Activated CD8-positive, alpha-beta T cell treated with anti-CD3 and anti-CD28 coated beads for 36 hours (primary cell): ENCODE measurements around the gene SALL1. TPM values are rescaled to one million over a fixed set of nuclear protein-coding genes. Genes with fewer than 3 reads are reported as not detected.

Source experiments
- ATAC-seq: fragments of 200-7000 bp; cut with Tn5 transposase; one replicate; pipeline ENCODE4 v1.10.0; 2021; ENCODE audit warnings: mild to moderate bottlenecking, moderate library complexity
- CTCF ChIA-PET: fragments of 350-600 bp; sonication (Branson Sonifier 250); formaldehyde crosslinking; loops from one replicate; lab custom pipeline; 2021; ENCODE audit warnings: antibody characterized with exemption; lab: Charles Lee
- POLR2A ChIA-PET: fragments of 350-600 bp; sonication (Branson Sonifier 250); formaldehyde crosslinking; loops from one replicate; lab custom pipeline; 2021; ENCODE audit warnings: antibody characterized with exemption; lab: Charles Lee
- DNase-seq: peaks from one replicate; pipeline ENCODE4 v3.0.0-alpha.2; 2020
- H3K27ac Mint-ChIP-seq: one replicate; pipeline ENCODE4 v1.8.0; 2021; ENCODE audit warnings: mild to moderate bottlenecking, mixed read lengths
- H3K27me3 Mint-ChIP-seq: one replicate; pipeline ENCODE4 v1.8.0; 2021; ENCODE audit warnings: mixed read lengths
- H3K36me3 Mint-ChIP-seq: one replicate; pipeline ENCODE4 v1.8.0; 2021; ENCODE audit warnings: low read depth, mixed read lengths
- H3K4me1 Mint-ChIP-seq: one replicate; pipeline ENCODE4 v1.8.0; 2021; ENCODE audit warnings: low read depth, mixed read lengths
- H3K4me3 Mint-ChIP-seq: one replicate; pipeline ENCODE4 v1.8.0; 2021; ENCODE audit warnings: mild to moderate bottlenecking, moderate library complexity, mixed read lengths
- H3K9me3 Mint-ChIP-seq: one replicate; pipeline ENCODE4 v1.8.0; 2021; ENCODE audit warnings: mixed read lengths
- intact Hi-C: fragments of 100-400 bp; cut with micrococcal nuclease; formaldehyde crosslinking; loops from one replicate; pipeline ENCODE4 v1.10.0; 2022
- total RNA-seq, 2 experiments: library from RNA; stranded (reverse); gene quantifications; one replicate each; pipeline ENCODE4 v1.2.3, GENCODE V29; 2021
- TF ChIP-seq, protein P1 (sequence below): fragments of 200-600 bp; IDR thresholded peaks from one replicate; pipeline ENCODE4 v1.8.0; 2022; ENCODE audit warnings: antibody characterized with exemption, mild to moderate bottlenecking

Gene SALL1
- total RNA-seq, 2 experiments from 2014 or later: not detected

DNA sequence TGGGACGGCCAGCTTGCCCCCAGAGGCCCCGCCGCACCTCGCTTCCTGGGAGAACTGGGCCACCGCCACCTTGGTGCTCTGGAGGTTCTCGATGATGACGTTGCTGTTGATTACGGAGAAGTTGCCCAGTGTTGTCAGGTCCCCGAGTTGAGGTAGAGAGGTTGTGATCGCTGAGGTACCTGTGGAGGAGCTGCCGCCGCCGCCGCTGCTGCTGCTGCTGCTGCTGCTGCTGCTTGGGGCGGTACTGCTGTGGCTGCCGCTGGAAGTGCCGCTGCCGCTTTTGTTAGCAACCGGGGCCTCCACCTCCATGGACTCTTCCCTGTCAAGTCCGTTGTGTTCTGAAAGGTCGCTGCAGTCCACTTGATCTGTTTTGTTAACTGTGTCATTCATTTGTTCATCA lies 9.5 kb downstream of the SALL1 start:
- Mint-ChIP-seq H3K4me1 (no peaks in the 10 kb centered on the region), H3K4me3 (no peak overlapping the region), H3K27me3 (peaks cover 8% of the 10 kb centered on the region), H3K36me3 (no peaks in the 10 kb centered on the region), H3K27ac (no peak overlapping the region), H3K9me3 (no peaks in the 10 kb centered on the region)
- no peak for ATAC-seq
- no peak for DNase-seq
- POLR2A ChIA-PET: no interaction called here
- CTCF ChIA-PET: no interaction called here
- TF ChIP-seq, protein P1, sequence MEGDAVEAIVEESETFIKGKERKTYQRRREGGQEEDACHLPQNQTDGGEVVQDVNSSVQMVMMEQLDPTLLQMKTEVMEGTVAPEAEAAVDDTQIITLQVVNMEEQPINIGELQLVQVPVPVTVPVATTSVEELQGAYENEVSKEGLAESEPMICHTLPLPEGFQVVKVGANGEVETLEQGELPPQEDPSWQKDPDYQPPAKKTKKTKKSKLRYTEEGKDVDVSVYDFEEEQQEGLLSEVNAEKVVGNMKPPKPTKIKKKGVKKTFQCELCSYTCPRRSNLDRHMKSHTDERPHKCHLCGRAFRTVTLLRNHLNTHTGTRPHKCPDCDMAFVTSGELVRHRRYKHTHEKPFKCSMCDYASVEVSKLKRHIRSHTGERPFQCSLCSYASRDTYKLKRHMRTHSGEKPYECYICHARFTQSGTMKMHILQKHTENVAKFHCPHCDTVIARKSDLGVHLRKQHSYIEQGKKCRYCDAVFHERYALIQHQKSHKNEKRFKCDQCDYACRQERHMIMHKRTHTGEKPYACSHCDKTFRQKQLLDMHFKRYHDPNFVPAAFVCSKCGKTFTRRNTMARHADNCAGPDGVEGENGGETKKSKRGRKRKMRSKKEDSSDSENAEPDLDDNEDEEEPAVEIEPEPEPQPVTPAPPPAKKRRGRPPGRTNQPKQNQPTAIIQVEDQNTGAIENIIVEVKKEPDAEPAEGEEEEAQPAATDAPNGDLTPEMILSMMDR: no peak
- intact Hi-C loops: no loop called here

DNA sequence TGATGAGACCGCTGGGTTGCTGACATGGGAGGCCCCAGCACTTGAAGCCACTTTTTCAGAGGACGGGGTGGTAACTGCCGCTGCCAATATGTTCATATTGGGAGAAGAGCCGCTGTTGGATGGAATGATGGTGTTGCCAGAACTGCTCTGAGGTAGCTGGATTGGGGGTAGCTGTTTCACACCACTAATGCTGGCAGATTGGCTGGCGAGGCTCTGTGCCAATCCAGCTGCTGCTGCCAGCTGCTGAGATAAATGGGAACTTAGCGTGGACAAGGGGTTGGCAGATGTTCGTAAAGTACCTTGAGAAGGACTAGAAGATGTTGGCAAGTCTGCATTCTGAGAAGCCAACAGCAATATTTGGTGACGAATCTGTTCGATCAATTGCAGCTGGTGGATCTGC lies 10.0 kb downstream of the SALL1 start:
- H3K4me3 Mint-ChIP-seq: no peak overlapping the region
- H3K27me3 Mint-ChIP-seq: peaks cover 5% of the 10 kb centered on the region
- ChIA-PET POLR2A (no interaction called here), CTCF (no interaction called here)
- no peaks in the 10 kb centered on the region for H3K4me1 Mint-ChIP-seq
- no peaks in the 10 kb centered on the region for H3K36me3 Mint-ChIP-seq
- no peak for ATAC-seq
- DNase-seq: no peak
- no peaks in the 10 kb centered on the region for H3K9me3 Mint-ChIP-seq
- no peak overlapping the region for H3K27ac Mint-ChIP-seq
- TF ChIP-seq, protein P1: no peak
- intact Hi-C loops: no loop called here

DNA sequence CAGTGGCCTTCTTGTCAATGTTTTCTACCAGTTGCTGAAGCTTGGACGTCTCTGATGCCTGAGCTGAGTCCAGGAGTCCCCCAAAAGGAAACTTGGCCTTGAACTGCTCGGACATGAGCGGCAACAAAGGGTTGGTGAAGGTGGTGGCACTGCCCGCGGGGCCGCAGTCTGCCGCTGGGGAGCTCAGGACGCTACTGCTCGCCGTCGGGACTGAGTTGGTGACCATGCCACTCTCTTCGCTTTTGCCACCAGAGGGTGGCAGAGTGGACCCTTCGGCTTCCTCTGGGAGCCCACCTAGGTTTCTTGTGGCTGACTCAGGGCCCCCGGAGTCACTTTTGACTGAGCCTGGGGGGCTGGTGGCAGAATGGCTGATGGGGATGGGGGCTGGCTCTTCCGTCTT lies 11.0 kb downstream of the SALL1 start:
- intact Hi-C loops: no loop called here
- Mint-ChIP-seq H3K4me3 (no peak overlapping the region), H3K27me3 (peaks cover 5% of the 10 kb centered on the region), H3K27ac (no peak overlapping the region), H3K9me3 (no peaks in the 10 kb centered on the region), H3K4me1 (no peaks in the 10 kb centered on the region), H3K36me3 (no peaks in the 10 kb centered on the region)
- TF ChIP-seq, protein P1: no peak
- no peak for DNase-seq
- no peak for ATAC-seq
- CTCF ChIA-PET: no interaction called here
- POLR2A ChIA-PET: no interaction called here

DNA sequence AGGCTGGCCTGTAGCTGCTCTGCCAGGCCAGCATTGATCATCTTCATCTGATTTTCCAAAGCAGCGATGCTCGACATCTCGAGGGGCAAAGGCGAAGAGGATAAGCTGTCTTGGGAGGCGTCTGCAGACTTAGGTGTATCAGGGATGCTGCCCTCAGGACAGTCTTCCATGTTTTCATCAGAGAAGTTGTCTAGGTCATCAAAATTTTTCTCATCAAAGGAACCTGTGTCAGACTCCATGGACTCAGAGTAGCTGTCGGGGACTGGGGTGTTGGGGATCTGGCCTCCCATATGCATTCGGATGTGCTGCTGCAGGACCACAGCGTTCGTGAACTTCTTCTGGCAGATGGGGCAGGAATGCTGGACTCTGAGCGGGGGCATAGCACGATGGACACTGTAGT lies 11.5 kb downstream of the SALL1 start:
- Mint-ChIP-seq H3K27ac (no peak overlapping the region), H3K4me1 (no peaks in the 10 kb centered on the region), H3K4me3 (no peak overlapping the region), H3K36me3 (no peaks in the 10 kb centered on the region), H3K27me3 (peaks cover 6% of the 10 kb centered on the region), H3K9me3 (no peaks in the 10 kb centered on the region)
- CTCF ChIA-PET: no interaction called here
- intact Hi-C loops: no loop called here
- ATAC-seq: no peak
- POLR2A ChIA-PET: no interaction called here
- no peak for DNase-seq
- TF ChIP-seq, protein P1: no peak

DNA sequence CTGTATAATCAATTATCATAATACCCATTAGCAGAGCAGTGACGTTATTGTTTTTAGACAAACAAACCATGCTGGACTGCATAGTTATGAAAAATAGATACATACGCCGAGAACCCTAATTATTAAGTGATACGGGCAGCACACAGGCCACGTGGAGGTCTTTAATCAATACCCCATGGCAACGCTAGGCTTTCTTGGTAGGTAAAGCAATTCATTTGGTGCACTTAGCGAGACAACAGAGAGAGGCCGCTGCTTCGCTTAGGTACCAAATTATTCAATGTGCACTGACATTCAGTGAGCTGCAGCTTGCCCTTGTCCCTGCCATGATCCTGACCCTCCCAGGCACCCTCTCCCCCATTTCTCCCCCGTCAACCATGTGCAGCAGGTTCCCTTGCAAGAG lies 12.9 kb downstream of the SALL1 start:
- intact Hi-C loops: no loop called here
- Mint-ChIP-seq H3K4me3 (no peak overlapping the region), H3K9me3 (no peaks in the 10 kb centered on the region), H3K27ac (no peak overlapping the region), H3K36me3 (no peaks in the 10 kb centered on the region), H3K27me3 (peaks cover 13% of the 10 kb centered on the region), H3K4me1 (no peaks in the 10 kb centered on the region)
- ChIA-PET POLR2A (no interaction called here), CTCF (no interaction called here)
- no peak for DNase-seq
- no peak for ATAC-seq
- TF ChIP-seq, protein P1: no peak
